Right lobe of liver (tissue), 4 donors: ENCODE results near the gene CACNB3.

Source experiments
- POLR2A ChIP-seq: fragments of 450-650 bp; IDR thresholded peaks from one replicate; pipeline ENCODE4 v1.6.1; 2017; ENCODE audit warnings: antibody characterized with exemption, mild to moderate bottlenecking
- TF ChIP-seq, protein P1 (sequence below), 4 donors: fragments of 200-600 bp in 3 of 4; fragments of 450-650 bp in 1 of 4; IDR thresholded peaks; one replicate each; pipeline versions ENCODE4 v1.5.1 to v1.8.0; 2016 to 2022; ENCODE audit warnings: antibody characterized with exemption in 4 of 4, mild to moderate bottlenecking in 2 of 4
- donor health status: DM: no; HTN: no; CAD: no.
- donor health status: DM: no; HTN: no; CAD: no.
- donor health status: DM: no; HTN: yes; CAD: no.

DNA sequence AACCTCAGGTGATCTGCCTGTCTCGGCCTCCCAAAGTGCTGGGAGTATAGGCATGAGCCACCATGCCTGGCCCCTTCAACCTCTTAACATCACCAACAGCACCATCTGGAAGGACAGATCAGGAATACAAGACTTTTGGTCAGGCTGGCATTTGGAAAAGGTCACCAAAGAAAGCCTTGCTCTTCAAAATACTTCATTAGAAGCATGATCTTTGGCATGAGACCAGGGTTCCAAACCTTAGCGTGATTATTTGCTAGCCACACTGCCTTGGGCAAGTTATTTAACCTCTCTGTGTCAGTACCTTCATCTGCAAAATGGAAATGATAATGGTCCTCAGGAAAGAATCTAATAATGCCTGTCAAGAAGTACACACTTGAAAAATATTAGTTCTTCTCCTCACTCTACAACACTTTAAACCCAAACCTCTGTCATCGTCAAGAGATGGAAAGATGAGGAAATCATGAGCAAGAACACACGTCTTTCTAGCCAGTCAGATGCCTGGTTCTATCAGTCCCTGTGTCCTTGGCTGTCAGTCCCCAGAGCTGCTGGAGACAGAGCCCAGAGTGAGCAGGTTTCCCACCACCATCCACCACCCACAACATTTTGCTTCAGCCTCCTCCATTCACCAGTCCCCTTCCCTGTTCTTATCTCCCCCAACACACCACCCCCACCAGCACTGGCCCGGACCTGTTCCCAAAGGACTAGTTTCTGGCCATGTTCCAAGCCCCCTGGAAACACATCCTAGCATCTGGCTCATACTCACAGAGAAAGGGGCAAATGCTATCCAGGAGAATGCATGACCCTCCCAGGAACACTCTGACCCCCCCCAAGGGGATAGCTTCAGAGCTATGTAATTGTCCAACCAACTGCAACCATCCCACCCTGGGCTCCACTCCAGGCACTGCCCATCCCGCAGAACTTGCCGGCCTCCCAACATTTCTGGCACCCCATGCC, 31.4 kb upstream of the CACNB3 start:
- no peak for TF ChIP-seq POLR2A
- TF ChIP-seq, protein P1, sequence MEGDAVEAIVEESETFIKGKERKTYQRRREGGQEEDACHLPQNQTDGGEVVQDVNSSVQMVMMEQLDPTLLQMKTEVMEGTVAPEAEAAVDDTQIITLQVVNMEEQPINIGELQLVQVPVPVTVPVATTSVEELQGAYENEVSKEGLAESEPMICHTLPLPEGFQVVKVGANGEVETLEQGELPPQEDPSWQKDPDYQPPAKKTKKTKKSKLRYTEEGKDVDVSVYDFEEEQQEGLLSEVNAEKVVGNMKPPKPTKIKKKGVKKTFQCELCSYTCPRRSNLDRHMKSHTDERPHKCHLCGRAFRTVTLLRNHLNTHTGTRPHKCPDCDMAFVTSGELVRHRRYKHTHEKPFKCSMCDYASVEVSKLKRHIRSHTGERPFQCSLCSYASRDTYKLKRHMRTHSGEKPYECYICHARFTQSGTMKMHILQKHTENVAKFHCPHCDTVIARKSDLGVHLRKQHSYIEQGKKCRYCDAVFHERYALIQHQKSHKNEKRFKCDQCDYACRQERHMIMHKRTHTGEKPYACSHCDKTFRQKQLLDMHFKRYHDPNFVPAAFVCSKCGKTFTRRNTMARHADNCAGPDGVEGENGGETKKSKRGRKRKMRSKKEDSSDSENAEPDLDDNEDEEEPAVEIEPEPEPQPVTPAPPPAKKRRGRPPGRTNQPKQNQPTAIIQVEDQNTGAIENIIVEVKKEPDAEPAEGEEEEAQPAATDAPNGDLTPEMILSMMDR (IDR thresholded peaks at IDR 0.05), result no peak
